ENCODE results near the gene ACSM3. TPM values are rescaled to one million over a fixed set of nuclear protein-coding genes. Genes with fewer than 3 reads are reported as not detected.

Gene ACSM3
- total and polyA plus RNA-seq, 9 of the 15 experiments (the other 6 are each of a cell fraction or from before 2014, with no cell fraction given): 112 to 420 (median 182) TPM

GRCh38 chr16:20747030-20747816, 16.6 kb upstream of the ACSM3 start (continued):
- TF ChIP-seq ZEB2 (IDR thresholded peaks at IDR 0.05): peak; percentile 86; the same call in 1 of the 2 replicates
- no peak for TF ChIP-seq PHF21A (IDR thresholded peaks at IDR 0.05; ENCODE audit: borderline replicate concordance, low read depth)
- no peak for TF ChIP-seq KLF10 (CRISPR knock-in tag; IDR thresholded peaks at IDR 0.05)
- TF ChIP-seq DNMT1 (IDR thresholded peaks at IDR 0.05): no peak
- TF ChIP-seq MEF2D (tag; conservative IDR thresholded peaks at IDR 0.05; ENCODE audit: low read depth): no peak; the same call in 1 of the 2 replicates
- TF ChIP-seq, protein P1, sequence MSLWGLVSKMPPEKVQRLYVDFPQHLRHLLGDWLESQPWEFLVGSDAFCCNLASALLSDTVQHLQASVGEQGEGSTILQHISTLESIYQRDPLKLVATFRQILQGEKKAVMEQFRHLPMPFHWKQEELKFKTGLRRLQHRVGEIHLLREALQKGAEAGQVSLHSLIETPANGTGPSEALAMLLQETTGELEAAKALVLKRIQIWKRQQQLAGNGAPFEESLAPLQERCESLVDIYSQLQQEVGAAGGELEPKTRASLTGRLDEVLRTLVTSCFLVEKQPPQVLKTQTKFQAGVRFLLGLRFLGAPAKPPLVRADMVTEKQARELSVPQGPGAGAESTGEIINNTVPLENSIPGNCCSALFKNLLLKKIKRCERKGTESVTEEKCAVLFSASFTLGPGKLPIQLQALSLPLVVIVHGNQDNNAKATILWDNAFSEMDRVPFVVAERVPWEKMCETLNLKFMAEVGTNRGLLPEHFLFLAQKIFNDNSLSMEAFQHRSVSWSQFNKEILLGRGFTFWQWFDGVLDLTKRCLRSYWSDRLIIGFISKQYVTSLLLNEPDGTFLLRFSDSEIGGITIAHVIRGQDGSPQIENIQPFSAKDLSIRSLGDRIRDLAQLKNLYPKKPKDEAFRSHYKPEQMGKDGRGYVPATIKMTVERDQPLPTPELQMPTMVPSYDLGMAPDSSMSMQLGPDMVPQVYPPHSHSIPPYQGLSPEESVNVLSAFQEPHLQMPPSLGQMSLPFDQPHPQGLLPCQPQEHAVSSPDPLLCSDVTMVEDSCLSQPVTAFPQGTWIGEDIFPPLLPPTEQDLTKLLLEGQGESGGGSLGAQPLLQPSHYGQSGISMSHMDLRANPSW (CRISPR knock-in tag; IDR thresholded peaks at IDR 0.05): no peak
- no peak for TF ChIP-seq JUNB (CRISPR knock-in tag; conservative IDR thresholded peaks at IDR 0.05)
- TF ChIP-seq BRF1 (IDR thresholded peaks at IDR 0.05; ENCODE audit: borderline replicate concordance, extremely low read depth, insufficient read length): no peak
- no peak for TF ChIP-seq BMI1 (IDR thresholded peaks at IDR 0.05; ENCODE audit: low read length)
- no peak; the same call in 1 of the 2 replicates for TF ChIP-seq GTF2E2 (tag; IDR thresholded peaks at IDR 0.05)
- TF ChIP-seq, protein P2, sequence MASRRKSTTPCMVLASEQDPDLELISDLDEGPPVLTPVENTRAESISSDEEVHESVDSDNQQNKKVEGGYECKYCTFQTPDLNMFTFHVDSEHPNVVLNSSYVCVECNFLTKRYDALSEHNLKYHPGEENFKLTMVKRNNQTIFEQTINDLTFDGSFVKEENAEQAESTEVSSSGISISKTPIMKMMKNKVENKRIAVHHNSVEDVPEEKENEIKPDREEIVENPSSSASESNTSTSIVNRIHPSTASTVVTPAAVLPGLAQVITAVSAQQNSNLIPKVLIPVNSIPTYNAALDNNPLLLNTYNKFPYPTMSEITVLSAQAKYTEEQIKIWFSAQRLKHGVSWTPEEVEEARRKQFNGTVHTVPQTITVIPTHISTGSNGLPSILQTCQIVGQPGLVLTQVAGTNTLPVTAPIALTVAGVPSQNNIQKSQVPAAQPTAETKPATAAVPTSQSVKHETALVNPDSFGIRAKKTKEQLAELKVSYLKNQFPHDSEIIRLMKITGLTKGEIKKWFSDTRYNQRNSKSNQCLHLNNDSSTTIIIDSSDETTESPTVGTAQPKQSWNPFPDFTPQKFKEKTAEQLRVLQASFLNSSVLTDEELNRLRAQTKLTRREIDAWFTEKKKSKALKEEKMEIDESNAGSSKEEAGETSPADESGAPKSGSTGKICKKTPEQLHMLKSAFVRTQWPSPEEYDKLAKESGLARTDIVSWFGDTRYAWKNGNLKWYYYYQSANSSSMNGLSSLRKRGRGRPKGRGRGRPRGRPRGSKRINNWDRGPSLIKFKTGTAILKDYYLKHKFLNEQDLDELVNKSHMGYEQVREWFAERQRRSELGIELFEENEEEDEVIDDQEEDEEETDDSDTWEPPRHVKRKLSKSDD (conservative IDR thresholded peaks at IDR 0.05; ENCODE audit: low read length): no peak
- no peak for TF ChIP-seq NUFIP1 (IDR thresholded peaks at IDR 0.05; ENCODE audit: partially characterized antibody)
- TF ChIP-seq, protein P3, sequence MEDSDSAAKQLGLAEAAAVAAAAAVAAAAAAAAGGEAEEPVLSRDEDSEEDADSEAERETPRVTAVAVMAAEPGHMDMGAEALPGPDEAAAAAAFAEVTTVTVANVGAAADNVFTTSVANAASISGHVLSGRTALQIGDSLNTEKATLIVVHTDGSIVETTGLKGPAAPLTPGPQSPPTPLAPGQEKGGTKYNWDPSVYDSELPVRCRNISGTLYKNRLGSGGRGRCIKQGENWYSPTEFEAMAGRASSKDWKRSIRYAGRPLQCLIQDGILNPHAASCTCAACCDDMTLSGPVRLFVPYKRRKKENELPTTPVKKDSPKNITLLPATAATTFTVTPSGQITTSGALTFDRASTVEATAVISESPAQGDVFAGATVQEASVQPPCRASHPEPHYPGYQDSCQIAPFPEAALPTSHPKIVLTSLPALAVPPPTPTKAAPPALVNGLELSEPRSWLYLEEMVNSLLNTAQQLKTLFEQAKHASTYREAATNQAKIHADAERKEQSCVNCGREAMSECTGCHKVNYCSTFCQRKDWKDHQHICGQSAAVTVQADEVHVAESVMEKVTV (CRISPR knock-in tag; IDR thresholded peaks at IDR 0.05): no peak
- no peak for TF ChIP-seq GTF3C2 (IDR thresholded peaks at IDR 0.05; ENCODE audit: borderline replicate concordance, extremely low read depth, insufficient read length)
- TF ChIP-seq TGIF2 (CRISPR knock-in tag; IDR thresholded peaks at IDR 0.05): no peak
- TF ChIP-seq KDM5B (IDR thresholded peaks at IDR 0.05; ENCODE audit: insufficient replicate concordance, low read depth, low read length): no peak
- TF ChIP-seq NRF1 (conservative IDR thresholded peaks at IDR 0.05 in 1 of 2, IDR thresholded peaks at IDR 0.05 in 1 of 2): no peak

All from K562 (cell line).